Measurements from ENCODE around the gene IGSF23. TPM values are rescaled to one million over a fixed set of nuclear protein-coding genes. Genes with fewer than 3 reads are reported as not detected.

Gene IGSF23
- total and polyA plus RNA-seq, 12 donors = 0.86 TPM; not detected in 11

DNA sequence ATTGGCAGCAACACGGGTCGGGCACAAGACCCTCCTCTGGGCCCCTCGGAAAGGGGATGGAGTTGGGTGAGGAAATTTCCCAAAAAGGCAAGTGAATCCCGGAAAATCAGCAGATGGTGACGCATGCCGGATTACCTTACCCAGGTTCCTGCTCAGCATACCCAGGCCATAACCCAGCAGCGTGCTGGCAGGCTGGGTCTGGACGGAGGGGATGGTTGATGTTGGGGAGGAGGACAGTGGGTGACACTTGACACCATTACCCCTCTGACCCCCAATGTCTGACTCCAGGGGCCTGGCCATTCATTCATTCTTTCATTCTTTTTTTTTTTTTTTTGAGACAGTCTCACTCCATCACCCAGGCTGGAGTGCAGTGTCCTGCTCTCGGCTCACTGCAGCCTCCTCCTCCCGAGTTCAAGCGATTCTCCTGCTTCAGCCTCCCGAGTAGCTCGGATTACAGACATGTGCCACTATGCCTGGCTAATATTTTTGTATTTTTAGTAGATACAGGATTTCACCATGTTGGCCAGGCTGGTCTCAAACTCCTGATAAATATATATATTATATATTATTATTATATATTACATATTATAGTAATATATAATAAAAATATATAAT, 31.1 kb downstream of the IGSF23 start:
- H3K27me3 ChIP-seq = no peaks in the 10 kb centered on the region
- peaks cover 8 to 62% (median 45%) of the 10 kb centered on the region in 9 donors for H3K4me1 ChIP-seq
- H3K36me3 ChIP-seq = peaks cover 0 to 16% (median under 1%) of the 10 kb centered on the region in 9 donors
- H3K4me3 ChIP-seq = peak overlapping the region; percentile 69 to 96 (median 88)
- ATAC-seq (peak; percentile 6 to 51 (median 24)), DNase-seq (no peak)
- TF ChIP-seq, protein P1, sequence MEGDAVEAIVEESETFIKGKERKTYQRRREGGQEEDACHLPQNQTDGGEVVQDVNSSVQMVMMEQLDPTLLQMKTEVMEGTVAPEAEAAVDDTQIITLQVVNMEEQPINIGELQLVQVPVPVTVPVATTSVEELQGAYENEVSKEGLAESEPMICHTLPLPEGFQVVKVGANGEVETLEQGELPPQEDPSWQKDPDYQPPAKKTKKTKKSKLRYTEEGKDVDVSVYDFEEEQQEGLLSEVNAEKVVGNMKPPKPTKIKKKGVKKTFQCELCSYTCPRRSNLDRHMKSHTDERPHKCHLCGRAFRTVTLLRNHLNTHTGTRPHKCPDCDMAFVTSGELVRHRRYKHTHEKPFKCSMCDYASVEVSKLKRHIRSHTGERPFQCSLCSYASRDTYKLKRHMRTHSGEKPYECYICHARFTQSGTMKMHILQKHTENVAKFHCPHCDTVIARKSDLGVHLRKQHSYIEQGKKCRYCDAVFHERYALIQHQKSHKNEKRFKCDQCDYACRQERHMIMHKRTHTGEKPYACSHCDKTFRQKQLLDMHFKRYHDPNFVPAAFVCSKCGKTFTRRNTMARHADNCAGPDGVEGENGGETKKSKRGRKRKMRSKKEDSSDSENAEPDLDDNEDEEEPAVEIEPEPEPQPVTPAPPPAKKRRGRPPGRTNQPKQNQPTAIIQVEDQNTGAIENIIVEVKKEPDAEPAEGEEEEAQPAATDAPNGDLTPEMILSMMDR (IDR thresholded peaks at IDR 0.05) = no peak
- H3K9me3 ChIP-seq = no peaks in the 10 kb centered on the region
- WGBS, 2 donors = 11% methylated on average over 13 of the region's 13 CpGs
- peak overlapping the region; percentile 51 to 95 (median 91) for H3K27ac ChIP-seq
- intact Hi-C loops (cut with DNase I) = loop anchor here in 4 of 10 donors (5.0 kb wide), 2 partner anchors 37 to 52 kb away; no protein-coding TSS in a partner anchor

DNA sequence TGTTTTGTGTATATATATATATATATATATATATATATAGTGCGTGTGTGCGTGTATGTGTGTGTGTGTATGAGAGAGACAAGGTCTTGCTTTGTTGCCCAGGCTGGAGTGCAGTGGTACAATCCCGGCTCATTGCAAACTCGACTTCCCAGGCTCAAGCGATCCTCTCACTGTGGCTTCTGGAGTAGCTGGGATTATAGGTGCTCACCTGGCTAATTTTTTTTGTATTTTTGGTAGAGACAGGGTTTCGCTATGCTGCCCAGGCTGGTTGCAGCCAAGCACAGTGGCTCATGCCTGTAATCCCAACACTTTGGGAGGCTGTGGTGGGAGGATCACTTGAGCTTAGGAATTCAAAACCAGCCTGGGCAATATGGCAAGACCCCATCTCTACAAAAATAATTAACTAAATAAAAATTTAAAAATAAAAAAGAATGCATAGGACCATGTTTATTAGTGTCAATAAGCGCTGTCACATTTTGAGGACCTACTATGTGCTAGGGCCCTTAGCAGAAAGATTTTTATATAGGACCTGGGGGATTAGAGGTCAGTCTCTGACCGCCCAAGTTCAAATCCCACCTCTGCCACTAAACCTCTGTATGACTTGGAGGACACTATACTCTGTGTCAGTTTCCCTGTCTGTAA, 32.2 kb downstream of the IGSF23 start:
- Histone ChIP-seq H3K4me1 (peaks cover 8 to 62% (median 45%) of the 10 kb centered on the region in 9 donors), H3K27me3 (no peaks in the 10 kb centered on the region), H3K9me3 (no peaks in the 10 kb centered on the region), H3K36me3 (peaks cover 0 to 27% (median 10%) of the 10 kb centered on the region in 9 donors), H3K4me3 (peak overlapping the region in 1 of 10 donors; percentile 7), H3K27ac (peak overlapping the region in 4 of 10 donors; percentile 0 to 83 (median 40))
- no peak for ATAC-seq
- 79 to 88% methylated on average over 8 of the region's 8 CpGs for WGBS, 2 donors
- intact Hi-C loops (cut with DNase I) = loop anchor here in 1 of 10 donors (5.0 kb wide), 1 partner anchor 53 kb away; no protein-coding TSS in a partner anchor
- TF ChIP-seq, protein P1 (IDR thresholded peaks at IDR 0.05) = no peak
- no peak for DNase-seq

DNA sequence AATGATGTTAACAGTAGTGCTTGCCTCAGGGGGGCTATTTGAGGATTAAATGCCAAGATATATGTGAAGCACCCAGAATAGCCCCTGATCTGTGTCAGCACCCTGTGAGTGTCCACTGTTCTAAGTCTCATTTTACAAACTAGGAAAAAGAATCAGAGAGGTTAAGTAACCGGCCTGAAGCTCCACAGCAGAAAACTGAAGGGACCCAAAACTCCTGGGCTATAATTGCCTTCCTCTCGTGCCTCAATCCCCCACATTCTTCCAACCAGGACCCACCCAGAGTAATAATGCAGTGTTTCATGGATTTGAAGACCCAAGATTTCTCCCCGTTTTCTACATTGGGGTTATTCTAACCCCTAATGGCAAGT, 32.7 kb downstream of the IGSF23 start:
- TF ChIP-seq, protein P1 (IDR thresholded peaks at IDR 0.05) = no peak
- Histone ChIP-seq H3K9me3 (no peaks in the 10 kb centered on the region), H3K4me3 (no peak overlapping the region), H3K36me3 (peaks cover 0 to 32% (median 15%) of the 10 kb centered on the region in 9 donors), H3K27ac (peak overlapping the region in 3 of 10 donors; percentile 0 to 83 (median 76)), H3K4me1 (peaks cover 8 to 58% (median 45%) of the 10 kb centered on the region in 9 donors), H3K27me3 (no peaks in the 10 kb centered on the region)
- WGBS, 2 donors = 94 to 96% methylated on average over 3 of the region's 3 CpGs
- DNase-seq (no peak), ATAC-seq (no peak)
- intact Hi-C loops (cut with DNase I) = loop anchor here in 1 of 10 donors (5.0 kb wide), 1 partner anchor 54 kb away; no protein-coding TSS in a partner anchor

DNA sequence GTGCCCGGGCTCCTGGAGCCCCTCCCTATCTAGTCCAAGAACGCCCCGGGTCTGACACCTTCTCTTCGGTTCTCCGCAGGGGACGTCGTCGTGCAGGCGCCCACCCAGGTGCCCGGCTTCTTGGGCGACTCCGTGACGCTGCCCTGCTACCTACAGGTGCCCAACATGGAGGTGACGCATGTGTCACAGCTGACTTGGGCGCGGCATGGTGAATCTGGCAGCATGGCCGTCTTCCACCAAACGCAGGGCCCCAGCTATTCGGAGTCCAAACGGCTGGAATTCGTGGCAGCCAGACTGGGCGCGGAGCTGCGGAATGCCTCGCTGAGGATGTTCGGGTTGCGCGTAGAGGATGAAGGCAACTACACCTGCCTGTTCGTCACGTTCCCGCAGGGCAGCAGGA, 33.8 kb downstream of the IGSF23 start:
- Histone ChIP-seq H3K4me3 (peak overlapping the region in 7 of 10 donors; percentile 12 to 39 (median 31)), H3K27ac (peak overlapping the region; percentile 24 to 83 (median 72)), H3K4me1 (peaks cover 8 to 58% (median 45%) of the 10 kb centered on the region in 9 donors), H3K9me3 (no peaks in the 10 kb centered on the region), H3K27me3 (no peaks in the 10 kb centered on the region), H3K36me3 (peaks cover 0 to 43% (median 19%) of the 10 kb centered on the region in 9 donors)
- ATAC-seq (peak in 2 of 8 donors; percentile 10 to 27), DNase-seq (peak in 1 of 2 donors; percentile 22)
- TF ChIP-seq, protein P1 (IDR thresholded peaks at IDR 0.05) = no peak
- intact Hi-C loops (cut with DNase I) = loop anchor here in 1 of 10 donors (5.0 kb wide), 1 partner anchor 55 kb away; no protein-coding TSS in a partner anchor
- WGBS, 2 donors = 44 to 62% methylated on average over 31 of the region's 31 CpGs
